ENCODE results near the gene EEA1.

- TF ChIP-seq CTCF (conservative IDR thresholded peaks at IDR 0.05; ENCODE audit: low read depth, low read length) (no peak), EZH2 (IDR thresholded peaks at IDR 0.05; ENCODE audit: borderline replicate concordance, low read depth, low read length, poor library complexity, severe bottlenecking) (no peak)
Observed at GRCh38 chr12:92968176-92968813, 39.2 kb upstream of the EEA1 start.

All from A673 (cell line).